OCI-M2 (cell line): ENCODE measurements around the gene NR1D2.
"Not testable (repeated sequence)": the region's sequence is repeated elsewhere in the genome, so short reads cannot be mapped to it uniquely, and the experiment has no call there.

ENCODE experiments used
- DNase-seq: peaks from one replicate; lab custom pipeline; 2025; ENCODE audit not compliant: unreplicated experiment; lab: John Stamatoyannopoulos, UW

Gene NR1D2

DNA sequence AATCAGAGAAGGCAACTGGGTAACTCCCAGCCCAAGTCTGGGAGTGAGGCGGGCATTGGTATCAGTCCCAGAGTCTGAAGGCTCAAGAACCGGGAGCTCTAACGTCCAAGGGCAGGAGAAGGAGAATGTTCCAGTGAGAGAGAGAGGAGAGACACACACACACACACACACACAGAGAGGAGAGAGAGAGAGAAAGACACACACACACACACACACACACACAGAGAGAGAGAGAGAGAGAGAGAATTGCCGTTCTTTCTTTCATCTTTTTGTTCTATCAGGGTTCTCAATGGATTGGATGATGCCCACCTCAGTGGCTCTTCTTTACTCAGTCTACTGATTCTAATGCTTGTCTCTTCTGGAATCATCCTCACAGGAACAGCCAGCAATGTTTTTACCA, 57.0 kb downstream of the NR1D2 start:
- no peak for DNase-seq

DNA sequence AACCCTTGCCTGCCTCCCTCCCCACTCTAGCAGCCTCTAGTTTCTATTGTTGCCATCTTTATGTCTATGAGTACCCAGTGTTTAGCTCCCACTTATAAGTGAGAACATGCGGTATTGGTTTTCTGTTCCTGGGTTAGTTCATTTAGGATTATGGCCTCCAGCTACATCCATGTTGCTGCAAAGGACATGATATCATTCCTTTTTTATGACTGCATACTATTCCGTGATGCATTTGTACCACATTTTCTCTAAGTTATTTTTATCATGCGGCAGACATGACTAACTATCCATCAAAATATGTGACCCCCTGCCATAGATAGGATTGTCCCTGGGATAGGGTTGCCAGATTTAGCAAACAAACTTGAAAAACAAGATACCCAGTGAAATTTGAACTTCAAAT, 58.4 kb downstream of the NR1D2 start:
- DNase-seq = no peak

DNA sequence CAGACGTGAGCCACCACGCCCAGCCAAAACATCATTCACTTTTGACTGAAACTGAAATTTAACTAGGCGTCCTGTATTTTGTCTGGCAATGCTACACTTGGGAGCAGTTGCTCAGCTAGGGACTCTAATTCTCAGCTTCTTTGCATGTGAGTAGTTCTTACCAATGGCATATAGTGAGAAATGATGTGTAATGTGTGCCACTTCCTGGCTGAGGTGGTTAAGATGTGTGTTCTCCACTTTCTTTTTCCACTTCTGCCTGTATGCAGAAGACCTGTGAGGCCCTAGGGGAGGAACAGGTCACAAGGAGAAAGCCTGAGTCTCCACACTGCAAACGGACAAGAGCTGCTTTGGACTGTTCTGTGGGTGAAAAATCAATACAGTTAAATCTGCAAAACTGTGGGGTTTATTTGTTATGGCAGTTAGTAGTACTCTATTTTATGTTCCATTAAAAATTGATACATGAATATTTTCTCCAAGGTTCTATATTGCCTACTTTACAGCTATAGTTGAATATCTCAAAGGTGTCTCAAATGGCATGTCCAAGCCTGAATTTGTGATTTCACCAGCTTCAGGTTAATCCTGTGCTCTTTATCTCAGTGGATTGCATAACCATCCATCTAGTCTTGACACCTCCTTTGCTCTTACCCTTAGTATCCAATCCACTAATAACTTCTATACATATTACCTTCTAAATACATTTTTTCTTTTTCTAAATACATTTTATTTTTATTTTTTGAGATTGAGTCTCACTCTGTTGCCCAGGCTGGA, 59.3 kb downstream of the NR1D2 start:
- DNase-seq = no peak

DNA sequence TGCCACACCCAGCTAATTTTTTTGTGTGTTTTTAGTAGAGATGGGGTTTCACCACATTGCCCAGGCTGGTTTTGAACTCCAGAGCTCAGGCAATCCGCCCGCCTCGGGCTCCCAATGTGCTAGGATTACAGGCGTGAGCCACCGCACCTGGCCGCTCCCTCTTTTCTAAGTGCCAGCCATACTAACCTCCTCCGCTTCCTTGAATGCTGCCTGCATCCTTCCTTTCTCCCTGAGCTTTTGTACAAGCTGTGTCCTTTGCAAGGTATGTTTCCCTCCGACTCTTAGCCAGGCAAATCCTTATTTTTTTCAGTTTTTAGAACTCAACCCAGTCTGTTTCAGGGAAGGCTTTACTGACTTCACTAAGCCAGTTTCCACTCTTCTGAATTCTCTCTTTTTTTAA, 60.6 kb downstream of the NR1D2 start:
- DNase-seq = no peak

DNA sequence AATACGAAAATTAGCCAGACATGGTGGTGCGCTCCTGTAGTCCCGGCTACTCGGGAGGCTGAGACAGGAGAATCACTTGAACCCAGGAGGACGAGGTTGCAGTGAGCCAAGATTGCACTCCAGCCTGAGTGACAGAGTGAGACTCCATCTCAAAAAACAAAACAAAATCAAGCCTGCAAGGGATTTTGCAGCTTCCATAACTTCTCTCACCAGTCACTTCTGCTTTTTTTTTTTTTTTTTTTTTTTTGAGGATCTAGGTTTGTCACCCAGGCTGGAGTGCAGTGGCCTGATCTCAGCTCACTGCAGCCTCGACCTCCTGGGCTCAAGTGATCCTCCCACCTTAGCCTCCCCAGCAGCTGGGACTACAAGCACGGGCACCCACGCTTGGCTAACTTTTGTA, 65.7 kb downstream of the NR1D2 start:
- DNase-seq = not testable (repeated sequence)

DNA sequence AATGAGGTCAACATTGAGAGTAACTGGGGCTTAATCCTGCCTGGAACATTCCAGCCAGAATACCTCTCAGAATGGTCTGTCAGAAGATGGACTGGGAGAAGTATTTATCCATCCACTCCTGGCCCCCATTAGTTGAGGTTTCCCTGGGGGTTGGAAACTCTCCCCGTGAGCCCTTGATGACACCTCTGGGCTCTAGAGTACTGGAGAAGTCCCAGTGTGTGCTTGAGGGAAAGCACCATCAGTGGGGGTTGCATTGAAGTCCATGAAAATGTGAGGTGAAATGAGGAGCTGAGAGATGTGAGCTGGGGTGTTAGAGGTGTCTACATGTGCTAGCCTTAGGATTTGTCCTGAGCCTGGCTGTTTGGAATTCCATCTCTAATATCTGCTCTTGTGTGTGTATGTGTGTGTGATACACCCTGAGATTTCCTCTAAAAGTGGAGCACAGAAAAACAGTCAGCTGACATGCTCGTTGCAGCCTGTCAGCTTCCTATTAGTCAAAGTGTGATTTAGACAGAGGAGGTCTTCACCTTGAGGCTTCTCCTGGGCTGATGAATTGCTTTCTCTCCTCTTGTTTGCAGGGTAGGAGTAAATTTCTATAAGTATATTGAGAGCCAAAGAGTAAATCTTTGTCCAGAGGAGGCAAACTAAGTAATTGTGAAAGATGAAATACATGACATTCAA, 67.6 kb downstream of the NR1D2 start:
- no peak for DNase-seq

DNA sequence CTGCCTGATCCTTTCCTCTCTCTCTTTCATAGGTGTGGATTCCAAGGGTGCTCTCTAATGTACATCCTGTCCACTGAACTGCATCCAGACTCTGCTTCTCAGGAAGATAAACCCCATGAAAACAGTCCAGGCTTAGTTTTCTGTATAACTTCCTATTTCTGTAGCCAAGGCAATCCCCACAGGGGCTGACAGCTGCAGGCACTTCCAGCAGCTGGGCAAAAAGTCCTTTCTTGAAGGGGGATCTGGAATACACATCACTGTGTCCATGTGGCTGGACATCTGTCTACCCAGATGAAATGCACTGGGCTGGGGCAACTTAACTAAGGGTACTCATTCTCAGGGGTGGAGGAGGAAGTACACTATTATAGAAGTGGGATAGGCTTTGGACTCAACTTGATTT, 72.2 kb downstream of the NR1D2 start:
- no peak for DNase-seq

DNA sequence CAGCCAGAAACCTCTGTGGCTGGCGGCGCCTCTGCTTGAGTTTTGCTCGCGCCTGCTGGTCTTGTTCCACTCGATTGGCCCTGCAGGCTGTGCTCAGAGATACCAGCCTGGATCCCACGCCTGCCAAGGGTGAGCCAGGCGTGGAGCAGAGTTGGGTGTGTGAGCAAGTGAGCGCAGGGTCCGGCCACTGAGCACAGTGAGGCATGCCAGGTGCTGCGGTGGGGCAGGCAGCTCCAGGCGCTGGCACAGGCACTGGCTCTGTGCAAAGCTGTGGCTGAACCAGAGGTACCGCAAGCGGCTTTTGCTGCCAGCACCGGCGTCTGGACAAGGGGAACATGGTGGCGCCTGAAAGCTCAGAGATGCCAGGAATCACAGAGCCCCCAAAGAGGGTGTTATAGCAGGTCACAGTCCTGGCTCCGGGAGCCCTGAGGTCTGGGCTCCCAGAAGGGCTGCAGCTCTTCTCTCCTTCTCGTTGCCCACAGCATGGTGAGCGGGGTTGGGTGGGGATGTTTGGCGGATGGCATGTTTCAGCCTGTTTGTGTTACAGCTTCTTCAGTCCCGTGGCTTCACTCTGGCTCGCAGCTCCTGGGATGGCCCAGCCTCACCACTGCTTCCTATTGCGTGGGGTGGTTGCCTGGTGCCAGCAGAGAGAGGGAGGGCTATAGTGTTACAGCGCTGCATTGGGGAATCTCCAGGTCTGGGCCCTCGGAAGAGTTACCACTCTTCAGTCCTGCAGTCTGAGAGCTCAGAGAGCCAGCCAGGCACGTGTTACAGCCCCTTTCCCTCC, 73.9 kb downstream of the NR1D2 start:
- no peak for DNase-seq

DNA sequence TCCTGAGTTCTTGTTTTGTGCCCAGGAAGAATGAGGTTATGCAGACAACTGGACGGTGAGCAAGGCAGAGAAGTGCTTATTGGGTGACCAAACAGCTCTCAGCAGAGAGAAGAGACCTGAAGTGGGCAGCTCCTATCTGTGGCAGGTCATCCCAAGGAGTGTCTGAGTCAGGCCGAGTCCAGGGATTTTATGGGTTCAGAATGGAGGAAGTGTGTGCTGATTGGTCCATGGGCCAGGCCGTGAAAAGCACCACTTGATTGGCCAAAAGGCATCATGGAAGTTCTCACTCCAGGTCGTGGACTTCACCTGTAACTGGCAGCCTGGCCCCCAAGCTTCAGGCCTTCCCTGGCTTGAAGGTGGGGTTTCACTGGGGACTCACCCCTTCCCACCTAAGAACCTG, 74.5 kb downstream of the NR1D2 start:
- DNase-seq = no peak

DNA sequence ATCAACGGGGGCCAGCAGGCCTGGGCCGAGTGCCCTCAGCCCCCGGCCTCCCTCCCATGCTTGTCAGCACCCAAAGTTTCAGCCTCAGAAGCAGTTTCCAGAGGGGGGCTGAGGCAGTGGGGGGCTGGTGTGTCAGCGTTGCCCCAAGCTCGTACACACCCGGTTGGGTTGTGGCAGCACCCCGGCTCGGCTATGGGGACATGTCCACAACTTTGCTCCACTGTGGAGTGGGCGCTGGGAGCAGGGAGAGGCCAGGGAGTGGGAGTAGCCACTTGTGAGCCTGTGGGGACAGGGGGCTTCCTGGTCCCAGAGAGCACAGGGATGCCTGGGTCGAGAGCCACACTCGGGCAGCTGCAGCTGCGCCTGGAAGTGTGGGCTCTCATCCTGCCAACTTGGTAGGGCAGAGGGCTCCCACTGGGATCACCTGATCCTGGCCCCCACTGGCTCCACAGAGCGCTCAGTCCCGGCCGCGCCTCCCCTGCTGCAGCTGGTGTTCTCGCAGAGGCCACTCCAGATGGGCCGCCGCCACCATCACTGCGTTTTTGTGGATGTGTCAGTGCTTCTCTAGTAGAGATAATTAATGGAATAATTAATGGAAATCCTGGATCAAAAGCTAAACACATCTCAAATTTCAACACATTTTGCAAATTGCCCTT, 75.1 kb downstream of the NR1D2 start:
- no peak for DNase-seq

DNA sequence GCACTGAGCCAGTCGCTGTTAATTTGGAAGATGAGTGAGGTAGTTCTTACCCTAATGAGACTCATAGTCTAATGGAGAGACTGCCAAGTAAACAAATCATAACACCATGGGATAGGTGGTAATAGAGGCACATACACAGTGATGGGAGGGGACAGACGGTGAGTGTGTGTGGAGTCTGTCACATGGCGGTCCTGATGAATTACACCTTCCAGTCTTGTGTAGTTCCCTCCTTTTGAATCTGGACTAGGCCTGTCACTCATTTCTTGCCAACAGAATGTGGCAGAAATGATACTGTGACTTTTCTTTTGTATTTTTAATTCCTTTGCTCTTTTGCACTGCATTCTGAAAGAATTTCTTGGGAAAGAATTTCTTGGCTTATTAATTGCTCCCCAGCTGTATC, 78.1 kb downstream of the NR1D2 start:
- no peak for DNase-seq

DNA sequence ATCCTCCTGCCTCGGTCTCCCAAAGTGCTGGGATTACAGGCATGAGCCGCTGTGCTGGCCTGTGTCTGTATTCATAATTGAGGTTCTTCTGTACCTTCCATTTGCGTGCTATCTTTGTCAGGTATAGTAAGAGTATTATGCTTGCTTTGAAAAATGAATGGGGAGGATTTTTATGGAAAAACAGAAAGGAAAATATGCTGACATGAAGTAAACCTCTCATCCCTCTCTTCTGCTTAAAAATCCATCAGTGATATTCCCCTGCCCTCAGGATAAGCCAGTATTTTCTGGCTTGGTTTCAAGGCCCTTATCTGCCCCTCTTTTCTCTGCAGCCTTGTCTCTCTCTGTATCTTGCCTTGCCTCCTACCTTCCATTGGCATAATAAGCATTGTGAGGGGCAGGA, 80.7 kb downstream of the NR1D2 start:
- no peak for DNase-seq

DNA sequence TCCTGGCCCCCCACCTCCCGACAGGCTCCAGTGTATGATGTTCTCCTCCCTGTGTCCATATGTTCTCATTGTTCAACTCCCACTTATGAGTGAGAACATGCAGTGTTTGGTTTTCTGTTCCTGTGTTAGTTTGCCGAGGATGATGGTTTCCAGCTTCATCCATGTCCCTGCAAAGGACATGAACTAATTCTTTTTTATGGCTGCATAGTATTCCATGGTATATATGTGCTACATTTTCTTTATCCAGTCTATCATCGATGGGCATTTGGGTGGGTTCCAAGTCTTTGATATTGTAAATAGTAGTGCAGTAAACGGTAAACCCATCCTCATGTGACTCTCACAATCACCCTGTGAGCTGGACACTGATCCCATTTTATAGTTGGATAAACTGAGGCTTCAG, 81.6 kb downstream of the NR1D2 start:
- not testable (repeated sequence) for DNase-seq

DNA sequence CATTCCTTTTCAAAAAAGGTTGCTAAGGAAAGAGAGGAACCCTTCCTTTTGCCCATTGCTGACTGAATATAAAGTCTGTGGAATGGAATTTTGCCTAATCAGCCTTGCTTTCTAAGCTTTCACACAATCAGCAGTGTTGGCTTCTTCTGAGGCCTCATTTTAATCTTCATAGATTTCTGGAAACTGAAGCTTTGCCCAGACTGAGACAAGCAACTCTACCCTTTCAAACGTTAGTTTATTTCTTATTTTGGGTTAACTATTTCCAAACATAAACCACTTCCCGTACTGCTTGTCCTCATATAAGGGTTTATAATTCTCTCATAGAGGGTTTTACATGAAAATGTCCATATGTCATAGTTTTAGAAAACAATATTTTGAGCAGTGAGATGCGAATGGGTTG, 82.9 kb downstream of the NR1D2 start:
- DNase-seq = no peak
